K562 (cell line): ENCODE results near the gene ZNF487.

Experiments used
- MAFF ChIP-seq: IDR thresholded peaks from 2 replicates; pipeline ENCODE4 v1.6.1; 2012; ENCODE audit warnings: low read length, improper control_type of control experiment
- MAFG ChIP-seq: fragments of 450-650 bp; conservative IDR thresholded peaks from 2 replicates; pipeline ENCODE4 v1.6.1; 2016; ENCODE audit warnings: missing genetic modification characterization, missing compliant biosample characterization
- MXI1 ChIP-seq: IDR thresholded peaks from 2 replicates; pipeline ENCODE4 v1.6.1; 2011; ENCODE audit warnings: low read depth, mild to moderate bottlenecking, improper control_type of control experiment, low read length
- POLR2A ChIP-seq: fragments of 450-650 bp; conservative IDR thresholded peaks from 2 replicates; pipeline ENCODE4 v1.6.1; 2016
- RFX5 ChIP-seq: IDR thresholded peaks from 2 replicates; pipeline ENCODE4 v1.6.1; 2011; ENCODE audit warnings: low read depth, mild to moderate bottlenecking, improper control_type of control experiment, low read length
- TARDBP ChIP-seq: fragments of 450-650 bp; IDR thresholded peaks from 2 replicates; pipeline ENCODE4 v1.6.1; 2016
- TEAD4 ChIP-seq, 2 experiments: sonication (generic) in 1 of 2; formaldehyde crosslinking in 1 of 2; IDR thresholded peaks; 2 replicates each; pipeline versions ENCODE4 v1.6.1 to v1.8.0; 2012 to 2022; ENCODE audit warnings: borderline replicate concordance in 1 of 2, inconsistent platforms in 1 of 2, low read length in 1 of 2, mild to moderate bottlenecking in 1 of 2, missing genetic modification reagents in 1 of 2
- ZNF354B ChIP-seq: fragments of 250-450 bp; sonication (Bioruptor Pico); IDR thresholded peaks from 2 replicates; pipeline ENCODE4 v1.4.0; 2020
- TF ChIP-seq, protein P1 (sequence below), 3 experiments: IDR thresholded peaks in 2 of 3; conservative IDR thresholded peaks in 1 of 3; 2 replicates each; pipeline ENCODE4 v1.5.1; 2011 to 2012; ENCODE audit warnings: low read length in 3 of 3, mild to moderate bottlenecking in 3 of 3, control low read depth in 2 of 3, improper control_type of control experiment in 1 of 3, inconsistent platforms in 1 of 3, low read depth in 1 of 3, mixed read lengths in 1 of 3, moderate library complexity in 1 of 3; ENCODE audit not compliant: insufficient read depth in 2 of 3
- TF ChIP-seq, protein P2 (sequence below): fragments of 450-650 bp; IDR thresholded peaks from 2 replicates; pipeline ENCODE4 v1.7.1; 2018; ENCODE audit warnings: mild to moderate bottlenecking, low read depth; ENCODE audit not compliant: partially characterized antibody
- TF ChIP-seq, protein P3 (sequence below): sonication (generic); formaldehyde crosslinking; IDR thresholded peaks from 2 replicates; pipeline ENCODE4 v1.8.1; 2022; ENCODE audit warnings: missing genetic modification reagents
- TF ChIP-seq, protein P4 (sequence below): fragments of 250-450 bp; sonication (Bioruptor Pico); IDR thresholded peaks from 2 replicates; pipeline ENCODE4 v1.4.0; 2020

DNA sequence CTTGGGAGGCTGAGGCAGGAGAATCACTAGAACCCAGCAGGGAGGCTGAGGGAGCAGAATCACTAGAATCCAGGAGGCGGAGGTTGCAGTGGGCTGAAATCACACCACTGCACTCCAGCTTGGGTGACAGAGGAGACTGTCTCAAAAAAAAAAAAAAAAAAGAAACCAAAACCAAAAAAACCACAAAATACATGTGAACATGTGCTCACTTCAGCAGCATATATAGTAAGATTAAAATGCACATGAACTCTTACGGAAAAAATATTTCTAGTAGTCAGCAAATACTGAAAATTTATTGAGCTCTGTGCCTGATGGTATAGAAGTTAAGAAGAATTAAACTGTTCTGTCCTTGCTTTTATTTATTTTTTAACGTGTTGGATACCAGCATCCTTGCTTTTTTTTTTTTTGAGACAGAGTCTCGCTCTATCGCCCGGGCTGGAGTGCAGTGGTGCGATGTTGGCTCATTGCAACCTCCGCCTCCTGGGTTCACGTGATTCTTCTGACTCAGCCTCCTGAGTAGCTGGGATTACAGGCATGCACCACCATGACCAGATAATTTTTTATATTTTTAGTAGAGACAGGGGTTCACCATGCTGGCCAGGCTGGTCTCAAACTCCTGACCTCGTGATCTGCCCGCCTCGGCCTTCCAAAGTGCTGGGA lies 9.6 kb upstream of the ZNF487 start:
- TF ChIP-seq, protein P1, sequence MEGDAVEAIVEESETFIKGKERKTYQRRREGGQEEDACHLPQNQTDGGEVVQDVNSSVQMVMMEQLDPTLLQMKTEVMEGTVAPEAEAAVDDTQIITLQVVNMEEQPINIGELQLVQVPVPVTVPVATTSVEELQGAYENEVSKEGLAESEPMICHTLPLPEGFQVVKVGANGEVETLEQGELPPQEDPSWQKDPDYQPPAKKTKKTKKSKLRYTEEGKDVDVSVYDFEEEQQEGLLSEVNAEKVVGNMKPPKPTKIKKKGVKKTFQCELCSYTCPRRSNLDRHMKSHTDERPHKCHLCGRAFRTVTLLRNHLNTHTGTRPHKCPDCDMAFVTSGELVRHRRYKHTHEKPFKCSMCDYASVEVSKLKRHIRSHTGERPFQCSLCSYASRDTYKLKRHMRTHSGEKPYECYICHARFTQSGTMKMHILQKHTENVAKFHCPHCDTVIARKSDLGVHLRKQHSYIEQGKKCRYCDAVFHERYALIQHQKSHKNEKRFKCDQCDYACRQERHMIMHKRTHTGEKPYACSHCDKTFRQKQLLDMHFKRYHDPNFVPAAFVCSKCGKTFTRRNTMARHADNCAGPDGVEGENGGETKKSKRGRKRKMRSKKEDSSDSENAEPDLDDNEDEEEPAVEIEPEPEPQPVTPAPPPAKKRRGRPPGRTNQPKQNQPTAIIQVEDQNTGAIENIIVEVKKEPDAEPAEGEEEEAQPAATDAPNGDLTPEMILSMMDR (IDR thresholded peaks at IDR 0.05 in 2 of 3, conservative IDR thresholded peaks at IDR 0.05 in 1 of 3; ENCODE audit: insufficient read depth in 2 of 3, low read depth in 1 of 3, low read length in 3 of 3), result no peak
- no peak for TF ChIP-seq MXI1
- TF ChIP-seq MAFF, result peak; percentile 59
- TF ChIP-seq MAFG (tag), result peak; percentile 59
- TF ChIP-seq ZNF354B (CRISPR knock-in tag), result no peak
- no peak for TF ChIP-seq TEAD4 (IDR thresholded peaks at IDR 0.05; ENCODE audit: low read length)
- no peak for TF ChIP-seq TEAD4 (CRISPR knock-in tag; IDR thresholded peaks at IDR 0.05; ENCODE audit: borderline replicate concordance)
- no peak for TF ChIP-seq RFX5
- TF ChIP-seq, protein P2, sequence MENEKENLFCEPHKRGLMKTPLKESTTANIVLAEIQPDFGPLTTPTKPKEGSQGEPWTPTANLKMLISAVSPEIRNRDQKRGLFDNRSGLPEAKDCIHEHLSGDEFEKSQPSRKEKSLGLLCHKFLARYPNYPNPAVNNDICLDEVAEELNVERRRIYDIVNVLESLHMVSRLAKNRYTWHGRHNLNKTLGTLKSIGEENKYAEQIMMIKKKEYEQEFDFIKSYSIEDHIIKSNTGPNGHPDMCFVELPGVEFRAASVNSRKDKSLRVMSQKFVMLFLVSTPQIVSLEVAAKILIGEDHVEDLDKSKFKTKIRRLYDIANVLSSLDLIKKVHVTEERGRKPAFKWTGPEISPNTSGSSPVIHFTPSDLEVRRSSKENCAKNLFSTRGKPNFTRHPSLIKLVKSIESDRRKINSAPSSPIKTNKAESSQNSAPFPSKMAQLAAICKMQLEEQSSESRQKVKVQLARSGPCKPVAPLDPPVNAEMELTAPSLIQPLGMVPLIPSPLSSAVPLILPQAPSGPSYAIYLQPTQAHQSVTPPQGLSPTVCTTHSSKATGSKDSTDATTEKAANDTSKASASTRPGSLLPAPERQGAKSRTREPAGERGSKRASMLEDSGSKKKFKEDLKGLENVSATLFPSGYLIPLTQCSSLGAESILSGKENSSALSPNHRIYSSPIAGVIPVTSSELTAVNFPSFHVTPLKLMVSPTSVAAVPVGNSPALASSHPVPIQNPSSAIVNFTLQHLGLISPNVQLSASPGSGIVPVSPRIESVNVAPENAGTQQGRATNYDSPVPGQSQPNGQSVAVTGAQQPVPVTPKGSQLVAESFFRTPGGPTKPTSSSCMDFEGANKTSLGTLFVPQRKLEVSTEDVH, result no peak
- no peak for TF ChIP-seq POLR2A
- TF ChIP-seq, protein P3, sequence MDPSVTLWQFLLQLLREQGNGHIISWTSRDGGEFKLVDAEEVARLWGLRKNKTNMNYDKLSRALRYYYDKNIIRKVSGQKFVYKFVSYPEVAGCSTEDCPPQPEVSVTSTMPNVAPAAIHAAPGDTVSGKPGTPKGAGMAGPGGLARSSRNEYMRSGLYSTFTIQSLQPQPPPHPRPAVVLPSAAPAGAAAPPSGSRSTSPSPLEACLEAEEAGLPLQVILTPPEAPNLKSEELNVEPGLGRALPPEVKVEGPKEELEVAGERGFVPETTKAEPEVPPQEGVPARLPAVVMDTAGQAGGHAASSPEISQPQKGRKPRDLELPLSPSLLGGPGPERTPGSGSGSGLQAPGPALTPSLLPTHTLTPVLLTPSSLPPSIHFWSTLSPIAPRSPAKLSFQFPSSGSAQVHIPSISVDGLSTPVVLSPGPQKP (CRISPR knock-in tag), result no peak
- TF ChIP-seq, protein P4, sequence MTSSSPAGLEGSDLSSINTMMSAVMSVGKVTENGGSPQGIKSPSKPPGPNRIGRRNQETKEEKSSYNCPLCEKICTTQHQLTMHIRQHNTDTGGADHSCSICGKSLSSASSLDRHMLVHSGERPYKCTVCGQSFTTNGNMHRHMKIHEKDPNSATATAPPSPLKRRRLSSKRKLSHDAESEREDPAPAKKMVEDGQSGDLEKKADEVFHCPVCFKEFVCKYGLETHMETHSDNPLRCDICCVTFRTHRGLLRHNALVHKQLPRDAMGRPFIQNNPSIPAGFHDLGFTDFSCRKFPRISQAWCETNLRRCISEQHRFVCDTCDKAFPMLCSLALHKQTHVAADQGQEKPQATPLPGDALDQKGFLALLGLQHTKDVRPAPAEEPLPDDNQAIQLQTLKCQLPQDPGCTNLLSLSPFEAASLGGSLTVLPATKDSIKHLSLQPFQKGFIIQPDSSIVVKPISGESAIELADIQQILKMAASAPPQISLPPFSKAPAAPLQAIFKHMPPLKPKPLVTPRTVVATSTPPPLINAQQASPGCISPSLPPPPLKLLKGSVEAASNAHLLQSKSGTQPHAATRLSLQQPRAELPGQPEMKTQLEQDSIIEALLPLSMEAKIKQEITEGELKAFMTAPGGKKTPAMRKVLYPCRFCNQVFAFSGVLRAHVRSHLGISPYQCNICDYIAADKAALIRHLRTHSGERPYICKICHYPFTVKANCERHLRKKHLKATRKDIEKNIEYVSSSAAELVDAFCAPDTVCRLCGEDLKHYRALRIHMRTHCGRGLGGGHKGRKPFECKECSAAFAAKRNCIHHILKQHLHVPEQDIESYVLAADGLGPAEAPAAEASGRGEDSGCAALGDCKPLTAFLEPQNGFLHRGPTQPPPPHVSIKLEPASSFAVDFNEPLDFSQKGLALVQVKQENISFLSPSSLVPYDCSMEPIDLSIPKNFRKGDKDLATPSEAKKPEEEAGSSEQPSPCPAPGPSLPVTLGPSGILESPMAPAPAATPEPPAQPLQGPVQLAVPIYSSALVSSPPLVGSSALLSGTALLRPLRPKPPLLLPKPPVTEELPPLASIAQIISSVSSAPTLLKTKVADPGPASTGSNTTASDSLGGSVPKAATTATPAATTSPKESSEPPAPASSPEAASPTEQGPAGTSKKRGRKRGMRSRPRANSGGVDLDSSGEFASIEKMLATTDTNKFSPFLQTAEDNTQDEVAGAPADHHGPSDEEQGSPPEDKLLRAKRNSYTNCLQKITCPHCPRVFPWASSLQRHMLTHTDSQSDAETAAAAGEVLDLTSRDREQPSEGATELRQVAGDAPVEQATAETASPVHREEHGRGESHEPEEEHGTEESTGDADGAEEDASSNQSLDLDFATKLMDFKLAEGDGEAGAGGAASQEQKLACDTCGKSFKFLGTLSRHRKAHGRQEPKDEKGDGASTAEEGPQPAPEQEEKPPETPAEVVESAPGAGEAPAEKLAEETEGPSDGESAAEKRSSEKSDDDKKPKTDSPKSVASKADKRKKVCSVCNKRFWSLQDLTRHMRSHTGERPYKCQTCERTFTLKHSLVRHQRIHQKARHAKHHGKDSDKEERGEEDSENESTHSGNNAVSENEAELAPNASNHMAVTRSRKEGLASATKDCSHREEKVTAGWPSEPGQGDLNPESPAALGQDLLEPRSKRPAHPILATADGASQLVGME (CRISPR knock-in tag), result no peak
- TF ChIP-seq TARDBP, result no peak
